ENCODE measurements around the gene TMEM80. TPM values are rescaled to one million over a fixed set of nuclear protein-coding genes. Genes with fewer than 3 reads are reported as not detected.
A peak's percentile ranks its signal among the peaks of the same experiment; 100 is the strongest.

Gene TMEM80
- total and polyA plus RNA-seq, 2 donors (not counting 1 experiment from before 2014, with no cell fraction given), result 10.6 to 15.3 TPM

DNA sequence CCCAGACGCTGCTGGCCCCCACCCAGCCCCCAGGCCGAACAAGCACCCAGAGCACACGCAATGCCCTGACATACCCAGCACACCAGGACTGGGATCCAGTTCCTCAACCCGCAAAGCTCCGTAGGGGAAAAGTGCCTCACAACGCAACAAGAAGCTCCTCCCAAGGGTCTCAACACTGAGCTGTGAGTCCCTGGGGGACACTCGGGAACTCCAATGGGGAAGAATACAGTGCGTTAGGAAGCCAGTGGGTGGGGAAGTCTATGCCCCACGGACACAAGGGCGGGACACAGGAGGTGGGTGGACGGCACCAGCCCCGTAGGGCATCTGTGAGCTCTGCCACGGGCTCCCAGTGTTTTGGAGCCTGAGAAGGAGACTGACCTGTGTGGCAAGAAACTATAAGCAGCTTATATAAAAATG lies 2.2 kb upstream of the TMEM80 start:
- H3K27ac ChIP-seq (ENCODE audit: insufficient read depth, low read length), result no peak overlapping the region
- no peaks in the 10 kb centered on the region for H4K20me1 ChIP-seq (ENCODE audit: control insufficient read depth, extremely low read depth, insufficient read depth, low read length)
- DNase-seq (ENCODE audit: low read depth in 2 of 2), result peak in 1 of 2 donors; percentile 36
- H3K4me3 ChIP-seq (replicated peaks in 1 of 4; ENCODE audit: control extremely low read depth in 1 of 4, insufficient read depth in 1 of 4, low read depth in 3 of 4, low read length in 4 of 4), result peak overlapping the region; percentile 7 to 82 (median 30)
- TF ChIP-seq CTCF (conservative IDR thresholded peaks at IDR 0.05 in 1 of 2, IDR thresholded peaks at IDR 0.05 in 1 of 2; ENCODE audit: low read depth in 1 of 2, low read length in 2 of 2), result no peak
- TF ChIP-seq EZH2 (IDR thresholded peaks at IDR 0.05; ENCODE audit: low read length, missing control alignments), result no peak
- peak overlapping the region; percentile 46 for H3K9ac ChIP-seq (ENCODE audit: insufficient read depth, low read length)
- no peaks in the 10 kb centered on the region for H3K9me3 ChIP-seq (ENCODE audit: control insufficient read depth, insufficient read depth, low read depth, low read length)
- H2AFZ ChIP-seq (ENCODE audit: low read length), result no peak overlapping the region
- peaks cover 8% of the 10 kb centered on the region for H3K36me3 ChIP-seq (ENCODE audit: control insufficient read depth, insufficient read depth, low read length)
- peaks cover 33% of the 10 kb centered on the region for H3K79me2 ChIP-seq (ENCODE audit: control insufficient read depth, insufficient read depth, low read length)
- H3K4me2 ChIP-seq (ENCODE audit: extremely low read depth, insufficient read depth, low read length), result peak overlapping the region; percentile 85
- H3K27me3 ChIP-seq (ENCODE audit: control insufficient read depth, insufficient read depth, low read length), result no peaks in the 10 kb centered on the region
- peaks cover 17% of the 10 kb centered on the region for H3K4me1 ChIP-seq (ENCODE audit: control insufficient read depth, extremely low read depth, insufficient read depth, low read length)

DNA sequence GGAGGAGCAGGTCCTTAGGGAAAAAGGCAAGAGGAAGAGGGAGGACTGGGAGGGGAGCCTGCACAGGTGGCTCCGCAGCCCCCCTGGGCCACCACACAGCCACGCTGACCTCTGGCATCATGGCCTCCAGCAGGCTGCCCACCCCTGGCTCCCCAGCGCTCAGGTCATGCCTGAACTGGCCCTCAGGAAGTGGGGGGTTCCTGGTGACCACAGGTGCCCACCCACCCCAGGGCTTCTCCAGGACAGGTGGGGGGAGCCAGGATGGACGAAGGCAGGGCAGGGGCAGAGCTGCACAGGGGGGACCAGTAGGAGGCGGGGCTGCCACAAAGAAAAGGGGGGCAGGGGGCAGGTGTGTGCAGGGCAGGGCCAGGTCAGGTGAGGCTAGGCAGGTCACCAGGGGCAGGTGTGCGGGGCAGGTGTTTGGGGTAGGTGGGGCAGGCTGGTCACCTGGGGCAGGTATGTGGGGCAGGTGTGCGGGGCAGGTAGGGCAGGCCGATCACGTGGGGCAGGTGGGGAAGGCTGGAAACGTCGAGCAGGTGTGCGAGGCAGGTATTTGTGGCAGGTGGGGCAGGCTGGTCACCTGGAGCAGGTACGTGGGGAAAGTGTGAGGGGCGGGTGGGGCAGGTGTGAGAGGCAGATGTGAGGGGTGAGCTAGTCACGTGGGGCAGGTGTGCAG lies 1.6 kb upstream of the TMEM80 start:
- peak overlapping the region; percentile 30 for H3K9ac ChIP-seq (ENCODE audit: insufficient read depth, low read length)
- H4K20me1 ChIP-seq (ENCODE audit: control insufficient read depth, extremely low read depth, insufficient read depth, low read length), result no peaks in the 10 kb centered on the region

More for the DNA sequence above, 1.6 kb upstream of the TMEM80 start:
- Histone ChIP-seq H3K4me3 (replicated peaks in 1 of 4; ENCODE audit: control extremely low read depth in 1 of 4, insufficient read depth in 1 of 4, low read depth in 3 of 4, low read length in 4 of 4) (peak overlapping the region; percentile 7 to 82 (median 43)), H3K79me2 (ENCODE audit: control insufficient read depth, insufficient read depth, low read length) (peaks cover 33% of the 10 kb centered on the region), H3K9me3 (ENCODE audit: control insufficient read depth, insufficient read depth, low read depth, low read length) (no peaks in the 10 kb centered on the region), H3K27me3 (ENCODE audit: control insufficient read depth, insufficient read depth, low read length) (no peaks in the 10 kb centered on the region), H3K27ac (ENCODE audit: insufficient read depth, low read length) (no peak overlapping the region), H3K4me1 (ENCODE audit: control insufficient read depth, extremely low read depth, insufficient read depth, low read length) (peaks cover 17% of the 10 kb centered on the region), H3K4me2 (ENCODE audit: extremely low read depth, insufficient read depth, low read length) (peak overlapping the region; percentile 85), H2AFZ (ENCODE audit: low read length) (no peak overlapping the region), H3K36me3 (ENCODE audit: control insufficient read depth, insufficient read depth, low read length) (peaks cover 4% of the 10 kb centered on the region)
- DNase-seq (ENCODE audit: low read depth in 2 of 2), result no peak
- no peak for TF ChIP-seq EZH2 (IDR thresholded peaks at IDR 0.05; ENCODE audit: low read length, missing control alignments)
- no peak for TF ChIP-seq CTCF (conservative IDR thresholded peaks at IDR 0.05 in 1 of 2, IDR thresholded peaks at IDR 0.05 in 1 of 2; ENCODE audit: low read depth in 1 of 2, low read length in 2 of 2)

Measured in fibroblast of lung (primary cell).